ENCODE data around the gene SLC2A10.
"Not testable (repeated sequence)": the region's sequence is repeated elsewhere in the genome, so short reads cannot be mapped to it uniquely, and the experiment has no call there.

The SLC2A10 gene

GRCh38 chr20:46709459-46710152 is at the start of gene SLC2A10:
Gene SLC2A10 (plus strand): TSS chr20:46709649. CDS start chr20:46709737, 88 bp downstream.
- no peak for DNase-seq

GRCh38 chr20:46660487-46660886 is 49.0 kb upstream of the SLC2A10 start:
- DNase-seq, result no peak

DNA sequence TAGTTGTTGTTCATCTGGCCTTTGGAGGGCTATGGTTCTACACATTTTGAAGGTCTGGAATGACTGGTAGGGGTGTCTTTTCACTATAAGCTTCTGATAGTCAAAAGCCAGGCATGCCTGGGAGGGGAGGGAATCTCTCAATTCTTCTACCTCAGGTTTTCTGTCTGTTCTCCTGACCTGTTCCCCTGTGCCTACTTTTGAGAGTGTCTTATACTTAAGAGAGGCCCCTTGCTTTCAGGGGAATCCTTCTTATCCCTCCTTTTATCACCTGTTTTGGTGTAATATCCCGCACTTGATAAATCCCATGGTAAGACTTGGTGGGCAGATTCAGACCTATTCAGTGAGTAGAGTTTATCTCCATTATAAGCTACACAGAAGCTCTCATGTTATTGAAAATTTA is 47.8 kb upstream of the SLC2A10 start:
- no peak for DNase-seq

DNA sequence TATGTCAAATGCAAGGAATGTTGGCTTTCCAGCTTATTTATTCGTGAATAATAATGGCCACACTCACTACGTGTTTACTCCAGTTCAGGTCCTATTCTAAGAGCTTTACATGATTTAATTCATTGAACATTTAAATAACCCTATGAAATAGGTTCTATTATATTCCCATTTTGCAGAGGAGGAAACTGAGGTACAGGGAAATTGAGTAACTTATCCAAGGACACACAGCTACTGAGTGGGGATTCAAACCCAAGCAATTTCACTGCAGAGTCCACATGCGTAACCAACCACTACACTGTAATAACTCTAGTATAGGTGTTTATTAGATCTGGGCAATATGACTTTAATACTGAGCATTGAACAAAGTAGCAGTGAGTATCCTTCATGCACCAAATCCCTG is 45.9 kb upstream of the SLC2A10 start:
- DNase-seq, result no peak

DNA sequence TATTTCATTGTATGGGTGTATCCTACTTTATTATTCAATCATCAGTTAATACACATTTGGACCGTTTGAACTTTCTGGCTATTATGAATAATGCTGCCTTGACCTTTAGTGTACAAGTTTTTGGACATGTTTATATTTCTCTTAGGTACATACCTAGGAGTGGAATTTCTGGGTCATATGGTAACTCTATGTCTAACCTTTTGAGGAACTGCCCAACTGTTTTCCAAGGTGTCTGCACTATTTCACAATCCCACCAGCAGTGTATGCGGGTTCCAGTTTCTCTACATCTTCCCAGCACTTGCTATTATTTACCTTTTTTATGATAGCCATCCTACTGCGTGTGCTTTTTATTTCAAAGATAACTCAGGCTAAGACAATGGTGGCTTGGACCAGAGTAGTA is 43.8 kb upstream of the SLC2A10 start:
- DNase-seq, result no peak

GRCh38 chr20:46666306-46666705 is 43.1 kb upstream of the SLC2A10 start:
- no peak for DNase-seq

- no peak for DNase-seq
Observed at GRCh38 chr20:46666818-46667515, 42.5 kb upstream of the SLC2A10 start.

DNA sequence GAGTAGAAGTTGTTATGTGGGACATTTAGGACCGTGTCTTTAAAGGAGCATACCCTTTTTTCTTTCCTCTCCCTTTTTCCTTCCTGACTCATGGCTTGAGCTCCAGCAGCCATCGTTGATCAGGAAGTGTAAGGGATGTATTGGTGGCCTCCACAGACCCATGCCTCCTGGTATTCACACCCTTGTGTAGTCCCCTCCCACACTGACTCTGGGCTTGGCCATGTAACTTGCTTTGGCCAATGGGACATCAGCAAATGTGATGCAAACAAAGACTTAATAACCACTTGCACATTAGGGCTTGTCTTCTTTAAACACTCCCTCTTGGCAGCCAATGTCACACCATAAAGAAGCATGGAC is 39.2 kb upstream of the SLC2A10 start:
- no peak for DNase-seq

DNA sequence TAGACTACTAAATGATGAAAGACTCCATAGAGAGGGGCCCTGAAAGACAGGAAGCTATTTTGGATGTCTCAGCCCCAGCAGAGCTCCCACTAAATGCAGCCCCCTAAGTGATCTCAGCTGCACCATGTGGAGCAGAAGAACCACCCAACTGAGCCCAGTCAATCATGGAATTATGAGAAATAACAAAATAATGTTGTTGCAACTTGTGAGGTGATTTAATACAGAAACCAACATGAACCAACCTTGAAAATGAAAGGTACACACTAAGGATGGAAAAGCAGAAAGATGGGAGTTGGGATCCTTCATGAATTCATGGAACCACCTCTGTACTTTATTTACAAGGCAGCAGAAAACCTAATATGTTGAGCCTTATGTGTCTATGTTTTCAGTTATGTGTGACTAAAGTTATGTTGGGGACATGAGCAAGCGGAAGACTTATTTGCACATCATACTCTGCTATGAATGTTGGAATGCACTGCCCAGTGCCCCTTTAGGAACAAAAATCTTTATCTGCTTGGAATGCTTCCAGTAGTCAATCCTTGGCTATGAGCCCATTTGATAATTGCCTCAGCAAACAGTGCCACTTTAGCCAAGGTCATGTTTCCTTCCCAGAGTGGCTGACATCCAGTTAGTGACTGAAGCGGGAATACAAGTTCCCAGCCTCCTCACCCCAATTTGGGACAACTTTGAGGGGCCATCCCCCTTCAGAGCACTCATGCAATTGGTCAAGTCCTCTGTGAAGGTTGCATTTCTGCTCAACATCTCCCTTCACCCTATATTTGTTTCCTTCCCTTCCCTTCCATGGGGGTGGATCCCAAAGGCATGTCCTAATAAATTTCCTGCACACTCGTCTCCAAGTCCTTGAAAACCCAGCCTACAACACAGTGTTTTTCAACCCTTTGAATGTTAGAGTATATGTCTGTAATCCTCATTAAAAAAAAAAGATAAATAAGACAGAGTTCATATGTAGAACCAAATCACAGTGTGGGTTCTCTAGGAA is 38.6 kb upstream of the SLC2A10 start:
- no peak for DNase-seq

DNA sequence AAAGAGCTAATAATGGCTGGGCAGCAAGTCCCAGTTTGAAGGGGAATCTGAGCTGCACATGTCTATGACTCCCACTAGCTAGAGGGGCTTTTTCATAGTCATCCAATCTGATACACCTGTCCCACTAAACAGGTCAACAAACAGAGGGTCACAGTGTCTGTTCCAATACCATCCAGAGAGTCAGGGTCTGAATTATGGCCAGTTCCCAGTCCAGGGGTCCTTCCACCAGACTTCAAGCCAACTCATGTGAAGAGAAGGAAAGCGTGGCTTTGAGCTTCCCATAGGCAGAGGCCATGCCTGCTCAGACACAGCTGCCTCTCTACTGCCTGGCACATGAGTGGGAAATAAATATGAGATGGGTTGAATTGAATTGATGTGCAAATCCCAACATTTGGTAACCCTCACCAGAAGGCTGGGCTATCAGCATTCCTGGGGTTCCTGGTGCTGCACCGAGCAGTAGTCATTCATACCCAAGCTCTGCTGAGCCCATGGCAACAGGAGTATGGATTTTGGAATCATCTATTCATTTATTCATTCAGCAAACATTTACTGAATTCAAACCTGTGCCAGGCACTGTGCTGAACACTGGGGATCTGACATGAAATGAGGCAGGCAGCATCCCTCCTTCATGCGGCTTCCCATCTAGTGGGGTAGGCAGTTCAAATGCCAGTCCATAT is 37.4 kb upstream of the SLC2A10 start:
- DNase-seq, result no peak

GRCh38 chr20:46672543-46673148 is 36.8 kb upstream of the SLC2A10 start:
- no peak for DNase-seq

DNA sequence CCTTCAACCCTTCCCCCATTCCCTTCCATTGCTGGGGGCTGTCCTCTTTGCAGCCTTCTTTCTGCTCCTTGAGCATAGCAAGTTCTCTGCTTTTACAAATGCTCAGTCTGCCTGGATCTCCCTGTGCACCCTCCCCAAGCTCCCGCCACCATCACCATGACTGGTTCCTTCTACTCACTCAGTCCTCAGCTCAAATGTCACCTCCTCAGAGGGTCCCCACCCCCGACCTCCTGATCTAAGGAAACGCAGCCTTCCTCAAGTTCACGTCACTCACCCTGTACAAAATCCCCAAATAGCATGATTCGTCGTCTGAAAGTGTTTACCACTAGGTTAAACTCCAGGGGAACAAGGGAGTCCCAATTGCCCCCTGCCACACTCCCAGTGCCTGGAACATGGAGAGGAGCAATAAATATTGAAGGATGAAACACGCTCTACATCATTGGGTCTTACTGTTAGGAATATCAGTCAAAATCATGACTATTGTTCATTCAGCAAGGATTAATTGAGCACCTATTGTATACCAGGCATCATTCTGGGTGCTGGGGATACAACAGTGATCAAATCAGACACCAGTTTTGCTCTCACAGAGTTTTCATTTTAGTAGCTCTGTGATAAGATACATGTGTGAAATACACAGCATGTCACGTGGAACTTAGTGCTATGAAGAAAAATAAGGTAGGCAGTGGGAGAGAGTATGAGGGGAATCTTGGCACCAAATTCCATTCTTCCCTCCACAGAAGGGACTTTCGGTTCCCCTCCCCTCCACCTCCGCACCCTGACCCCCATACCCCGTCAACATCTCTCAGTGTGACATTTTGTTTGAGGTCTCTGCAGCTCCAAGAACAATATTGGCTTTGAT is 35.8 kb upstream of the SLC2A10 start:
- DNase-seq, result no peak

- no peak for DNase-seq
Observed at GRCh38 chr20:46674253-46675083, 35.0 kb upstream of the SLC2A10 start.

GRCh38 chr20:46676649-46677316 is 32.7 kb upstream of the SLC2A10 start:
- DNase-seq, result not testable (repeated sequence)

DNA sequence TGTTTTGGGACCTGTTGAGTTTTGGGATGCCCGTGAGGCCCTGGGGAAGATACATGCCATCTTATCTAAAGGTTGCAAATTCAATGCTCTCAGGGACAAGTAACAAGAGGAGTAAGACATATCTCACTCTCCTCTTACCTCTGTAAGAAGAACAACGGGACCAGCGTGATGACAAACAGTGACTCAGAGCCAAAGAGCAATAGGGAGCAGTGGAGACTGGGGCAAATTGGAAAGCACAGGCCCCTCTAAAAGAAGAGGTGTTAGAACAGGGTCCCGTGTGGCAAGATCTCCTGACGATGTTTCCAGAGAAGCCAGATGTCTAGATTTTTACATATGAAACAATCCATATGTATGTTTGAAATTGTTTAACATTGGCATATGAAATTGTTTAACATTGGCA is 31.8 kb upstream of the SLC2A10 start:
- DNase-seq, result no peak

DNA sequence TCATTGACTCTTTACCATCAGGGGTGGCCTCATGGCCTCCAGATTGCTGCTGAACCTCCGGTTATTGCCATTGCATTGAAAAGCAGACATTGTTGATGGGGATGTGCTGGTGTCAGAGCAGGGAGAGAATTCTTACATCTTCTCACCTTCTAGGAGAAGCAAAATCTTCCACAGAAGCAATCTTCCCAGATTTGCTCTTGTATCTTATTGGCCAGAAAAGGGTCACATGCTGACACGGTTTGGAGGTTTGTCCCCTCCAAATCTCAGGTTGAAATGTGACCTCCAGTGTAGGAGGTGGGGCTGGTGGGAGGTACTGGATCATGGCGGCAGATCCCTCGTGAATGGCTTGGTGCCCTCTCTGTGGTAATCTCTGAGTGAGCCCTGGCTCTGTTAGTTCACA is 30.9 kb upstream of the SLC2A10 start:
- DNase-seq, result no peak

DNA sequence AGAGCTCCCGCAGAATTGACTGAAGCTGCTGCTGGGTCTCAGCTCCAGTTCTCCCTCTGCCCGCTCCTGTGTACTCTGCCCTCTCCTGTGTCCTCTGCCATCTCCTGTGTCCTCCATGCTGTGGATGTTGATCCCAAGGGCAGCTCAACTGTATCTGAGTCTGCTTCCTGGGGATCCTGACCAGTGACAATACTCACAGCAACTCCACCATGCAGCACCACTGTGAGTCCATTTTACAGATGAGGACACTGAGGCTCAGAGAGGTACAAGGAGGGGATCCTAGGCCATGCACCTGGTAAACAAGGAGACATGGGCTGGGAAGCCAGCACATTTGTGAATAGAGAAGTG is 28.8 kb upstream of the SLC2A10 start:
- no peak for DNase-seq

- DNase-seq, result peak; percentile 63
Observed at GRCh38 chr20:46681032-46681854, 28.2 kb upstream of the SLC2A10 start.

All from activated T-cell treated with anti-CD3 and anti-CD28 coated beads, Interleukin-2, amount 50 U/mL, for 1 hour (primary cell).